ENCODE data around the gene VSIG2. TPM values are rescaled to one million over a fixed set of nuclear protein-coding genes. Genes with fewer than 3 reads are reported as not detected.
A peak's percentile ranks its signal among the peaks of the same experiment; 100 is the strongest.

VSIG2 gene
- total RNA-seq, 2 experiments from 2014 or later = not detected

DNA sequence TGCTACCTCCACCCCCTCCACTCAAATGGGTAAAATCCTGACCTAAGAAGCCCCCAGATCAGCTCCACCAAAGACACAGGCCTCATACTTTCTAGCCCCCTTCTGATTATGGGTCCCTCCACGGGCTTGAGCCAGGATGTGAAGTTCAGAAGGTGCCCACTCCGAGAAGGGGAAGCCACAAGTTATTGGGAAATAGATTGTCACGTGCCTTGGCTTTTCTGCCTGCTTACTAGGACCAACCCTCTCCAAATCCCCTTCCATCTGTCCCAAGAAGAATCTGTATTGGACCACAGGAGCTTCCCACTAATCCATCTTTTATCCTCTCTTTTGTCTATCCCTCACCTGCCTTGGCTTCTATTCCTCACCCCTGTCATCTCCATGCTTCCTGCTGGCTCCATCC is 15.3 kb downstream of the VSIG2 start:
- ATAC-seq (no peak), DNase-seq (no peak)
- no peak overlapping the region for H3K27ac Mint-ChIP-seq
- H3K9me3 Mint-ChIP-seq (ENCODE audit: insufficient read depth) = no peaks in the 10 kb centered on the region
- no peak overlapping the region for H3K4me3 Mint-ChIP-seq
- H3K4me1 Mint-ChIP-seq (ENCODE audit: low read depth) = peaks cover 14% of the 10 kb centered on the region
- H3K36me3 Mint-ChIP-seq (ENCODE audit: low read depth) = no peaks in the 10 kb centered on the region
- ChIA-PET POLR2A (no interaction called here), CTCF (interaction anchor here (1.6 kb wide), 1 partner anchor 10 kb away, joined by 4 read pairs; no protein-coding TSS in a partner anchor)
- H3K27me3 Mint-ChIP-seq (ENCODE audit: low read depth) = peaks cover 33% of the 10 kb centered on the region

DNA sequence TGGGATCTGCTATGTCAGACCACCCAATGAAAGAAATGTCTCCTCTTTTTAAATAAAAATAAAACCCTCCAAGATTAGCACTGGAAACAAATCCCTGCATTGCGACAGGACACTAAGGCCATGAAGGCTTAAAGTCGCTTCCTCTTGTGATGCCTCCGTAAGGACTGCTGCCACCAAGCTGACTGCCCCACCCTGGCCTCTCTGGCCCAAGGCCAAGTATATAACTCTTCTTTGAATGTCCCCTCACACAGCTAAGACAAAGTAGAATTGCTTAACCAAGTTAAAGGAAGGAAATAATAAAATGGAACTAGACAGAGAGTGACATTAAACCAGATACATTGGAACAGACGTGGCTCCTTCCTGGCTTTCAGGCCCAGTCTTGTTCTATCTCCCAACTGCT is 19.8 kb downstream of the VSIG2 start:
- POLR2A ChIA-PET = no interaction called here
- ATAC-seq = no peak
- peaks cover 20% of the 10 kb centered on the region for H3K27me3 Mint-ChIP-seq (ENCODE audit: low read depth)
- H3K9me3 Mint-ChIP-seq (ENCODE audit: insufficient read depth) = no peaks in the 10 kb centered on the region
- no peaks in the 10 kb centered on the region for H3K36me3 Mint-ChIP-seq (ENCODE audit: low read depth)
- no peak overlapping the region for H3K27ac Mint-ChIP-seq
- peaks cover 3% of the 10 kb centered on the region for H3K4me1 Mint-ChIP-seq (ENCODE audit: low read depth)
- DNase-seq = no peak
- H3K4me3 Mint-ChIP-seq = no peak overlapping the region
- CTCF ChIA-PET = no interaction called here

DNA sequence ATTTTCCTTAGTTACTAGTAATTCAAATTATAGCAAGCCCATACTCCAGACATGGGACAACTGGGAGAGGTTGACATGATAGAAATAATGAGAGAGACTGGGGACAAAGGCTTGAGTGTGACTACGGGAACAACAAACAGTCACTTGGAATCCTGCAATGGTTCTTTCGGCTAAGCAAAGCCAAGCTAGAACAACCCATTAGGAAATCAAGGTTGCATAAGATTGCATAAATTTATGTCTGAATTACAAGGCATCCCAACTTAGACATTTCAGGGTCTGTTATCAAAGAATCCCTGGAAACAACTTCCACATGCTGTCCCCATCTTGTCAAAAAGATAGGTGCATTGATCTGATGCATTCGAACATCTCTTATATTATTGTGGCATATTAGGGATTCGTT is 22.5 kb downstream of the VSIG2 start:
- CTCF ChIA-PET = no interaction called here

DNA sequence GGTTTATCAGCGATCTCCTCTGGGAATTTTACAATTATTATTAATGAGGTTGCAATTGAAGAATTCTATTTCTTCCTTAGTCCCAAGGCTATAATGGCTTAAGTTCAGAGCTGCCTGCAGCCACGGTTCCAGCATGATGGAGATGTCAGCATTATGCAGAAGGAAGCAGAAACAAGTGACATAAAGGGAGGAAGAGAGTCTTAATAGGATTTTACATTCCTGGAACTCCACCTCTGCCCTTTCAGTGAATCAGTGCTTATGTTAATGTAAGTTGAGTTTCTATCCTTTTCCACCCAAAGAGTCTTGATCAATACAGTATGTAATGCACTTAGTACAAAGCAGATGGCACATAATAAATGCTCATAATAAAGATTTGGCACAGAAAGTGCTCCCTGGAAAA is 23.9 kb downstream of the VSIG2 start:
- Mint-ChIP-seq H3K27ac (no peak overlapping the region), H3K27me3 (ENCODE audit: low read depth) (peaks cover 30% of the 10 kb centered on the region), H3K9me3 (ENCODE audit: insufficient read depth) (no peaks in the 10 kb centered on the region), H3K4me1 (ENCODE audit: low read depth) (peaks cover 6% of the 10 kb centered on the region), H3K36me3 (ENCODE audit: low read depth) (no peaks in the 10 kb centered on the region), H3K4me3 (no peak overlapping the region)
- DNase-seq (no peak), ATAC-seq (no peak)
- ChIA-PET CTCF (no interaction called here), POLR2A (no interaction called here)

More for the DNA sequence above, 22.5 kb downstream of the VSIG2 start:
- POLR2A ChIA-PET = no interaction called here
- Mint-ChIP-seq H3K36me3 (ENCODE audit: low read depth) (no peaks in the 10 kb centered on the region), H3K9me3 (ENCODE audit: insufficient read depth) (no peaks in the 10 kb centered on the region), H3K27ac (no peak overlapping the region), H3K4me3 (no peak overlapping the region), H3K27me3 (ENCODE audit: low read depth) (peaks cover 20% of the 10 kb centered on the region), H3K4me1 (ENCODE audit: low read depth) (peaks cover 6% of the 10 kb centered on the region)
- no peak for ATAC-seq
- no peak for DNase-seq

DNA sequence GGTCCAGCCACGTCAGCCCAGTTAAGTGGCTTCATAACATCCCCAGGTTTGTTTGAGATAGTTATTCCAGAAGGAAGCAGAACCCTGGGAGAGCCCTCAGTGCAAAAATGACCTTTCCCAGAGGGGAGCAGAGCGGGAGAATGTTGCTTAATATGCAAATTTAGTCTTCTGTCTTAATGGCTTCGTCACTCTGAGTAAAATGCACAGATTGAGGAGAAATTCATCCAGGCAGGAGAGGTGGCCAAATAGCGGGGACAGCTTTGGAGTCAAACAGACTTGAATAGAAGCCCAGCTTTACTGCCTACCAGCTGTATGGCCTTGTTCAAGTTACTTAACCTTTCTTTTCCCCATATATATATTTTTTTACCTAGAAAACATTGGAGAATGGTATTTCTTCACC is 24.6 kb downstream of the VSIG2 start:
- Mint-ChIP-seq H3K4me1 (ENCODE audit: low read depth) (peaks cover 8% of the 10 kb centered on the region), H3K4me3 (no peak overlapping the region), H3K36me3 (ENCODE audit: low read depth) (no peaks in the 10 kb centered on the region), H3K27me3 (ENCODE audit: low read depth) (peaks cover 37% of the 10 kb centered on the region), H3K9me3 (ENCODE audit: insufficient read depth) (no peaks in the 10 kb centered on the region), H3K27ac (no peak overlapping the region)
- DNase-seq = no peak
- ChIA-PET CTCF (no interaction called here), POLR2A (no interaction called here)
- no peak for ATAC-seq

DNA sequence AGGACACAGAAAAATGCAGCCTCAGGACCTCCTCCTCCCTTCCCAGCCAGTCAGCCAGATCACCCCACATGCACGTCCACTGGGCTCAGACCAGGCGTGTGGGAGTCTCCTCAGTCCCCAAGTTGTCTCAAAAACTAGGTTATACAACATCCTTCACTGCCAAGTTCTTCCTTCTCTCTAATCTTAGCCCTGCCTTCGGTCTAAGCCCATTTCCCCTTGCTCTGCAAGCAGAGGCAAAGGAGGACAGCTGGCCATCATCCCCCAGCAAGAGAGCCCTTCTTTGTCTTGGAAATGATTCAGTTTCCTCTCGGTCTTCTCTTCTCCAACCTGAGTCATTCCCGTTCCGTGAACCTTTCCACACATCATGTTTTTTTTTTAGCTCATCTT is 26.3 kb downstream of the VSIG2 start:
- Mint-ChIP-seq H3K27ac (no peak overlapping the region), H3K27me3 (ENCODE audit: low read depth) (peaks cover 48% of the 10 kb centered on the region)
- CTCF ChIA-PET = interaction anchor here (3.7 kb wide), 1 partner anchor 15 kb away, joined by 11 read pairs; no protein-coding TSS in a partner anchor

DNA sequence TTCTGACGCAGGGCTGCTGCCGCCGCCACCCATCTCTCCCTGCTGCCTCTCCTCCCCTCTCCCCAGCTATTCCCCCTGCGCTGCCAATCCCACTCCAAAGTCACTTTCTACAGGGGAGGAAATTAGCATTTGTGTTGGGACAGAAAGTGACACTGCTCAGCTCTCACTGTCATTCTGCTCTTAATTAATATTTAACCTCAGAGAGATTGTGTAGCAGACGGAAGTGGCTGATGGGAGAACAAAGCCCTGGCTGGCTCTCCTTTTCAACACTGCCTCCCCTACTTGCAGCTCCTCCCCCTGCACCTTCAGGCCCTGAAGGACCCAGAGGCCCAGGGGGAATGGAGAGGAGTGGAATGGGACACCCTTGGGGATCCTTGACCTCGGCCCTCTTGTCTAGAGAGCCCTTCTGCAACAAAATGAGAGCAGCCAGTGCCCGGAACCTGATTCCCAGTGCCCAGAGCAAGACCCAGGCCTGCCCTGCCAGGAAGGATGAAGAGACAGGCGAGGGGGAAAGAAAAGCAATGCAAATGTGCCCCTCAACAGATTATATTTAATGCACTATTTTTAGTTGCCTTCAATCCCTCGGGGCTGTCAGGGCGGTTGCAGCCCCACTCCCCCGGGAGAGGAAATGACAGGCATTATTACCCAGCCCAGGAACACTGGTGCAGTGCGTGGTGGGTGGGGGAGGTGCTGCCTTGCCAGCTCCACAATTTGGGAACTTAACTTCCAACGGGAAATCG is 26.9 kb downstream of the VSIG2 start:
- POLR2A ChIA-PET = no interaction called here
- ATAC-seq = no peak

More for the DNA sequence above, 26.3 kb downstream of the VSIG2 start:
- POLR2A ChIA-PET = no interaction called here
- no peak for ATAC-seq
- no peaks in the 10 kb centered on the region for H3K9me3 Mint-ChIP-seq (ENCODE audit: insufficient read depth)
- H3K4me1 Mint-ChIP-seq (ENCODE audit: low read depth) = peaks cover 11% of the 10 kb centered on the region
- DNase-seq = no peak
- no peaks in the 10 kb centered on the region for H3K36me3 Mint-ChIP-seq (ENCODE audit: low read depth)
- no peak overlapping the region for H3K4me3 Mint-ChIP-seq

DNA sequence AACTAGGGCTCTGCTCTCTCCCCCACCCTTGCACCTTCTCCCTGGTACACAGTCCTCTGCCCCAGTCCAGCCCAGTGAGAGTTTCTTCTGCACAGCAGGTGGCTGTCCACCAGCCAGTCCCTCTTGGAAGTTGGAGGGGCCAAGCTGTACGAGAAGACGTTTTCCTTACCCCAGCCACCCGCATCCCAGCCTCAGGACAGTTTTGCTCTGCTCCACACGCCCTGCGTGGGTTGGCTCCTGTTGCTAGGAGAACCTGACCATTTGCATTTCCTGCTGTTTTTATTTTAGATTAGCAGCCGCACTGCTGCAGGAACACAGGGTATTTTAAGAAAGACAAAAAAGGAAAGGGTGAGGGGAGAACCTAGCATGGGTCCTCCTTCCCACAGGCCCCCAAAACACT is 29.9 kb downstream of the VSIG2 start:
- peaks cover 71% of the 10 kb centered on the region for H3K27me3 Mint-ChIP-seq (ENCODE audit: low read depth)
- POLR2A ChIA-PET = no interaction called here
- H3K4me1 Mint-ChIP-seq (ENCODE audit: low read depth) = peaks cover 22% of the 10 kb centered on the region
- no peaks in the 10 kb centered on the region for H3K9me3 Mint-ChIP-seq (ENCODE audit: insufficient read depth)
- H3K36me3 Mint-ChIP-seq (ENCODE audit: low read depth) = no peaks in the 10 kb centered on the region
- H3K27ac Mint-ChIP-seq = no peak overlapping the region
- CTCF ChIA-PET = no interaction called here
- DNase-seq = no peak
- no peak for ATAC-seq
- no peak overlapping the region for H3K4me3 Mint-ChIP-seq

More for the DNA sequence above, 26.9 kb downstream of the VSIG2 start:
- no peak for DNase-seq
- Mint-ChIP-seq H3K27me3 (ENCODE audit: low read depth) (peaks cover 48% of the 10 kb centered on the region), H3K36me3 (ENCODE audit: low read depth) (no peaks in the 10 kb centered on the region), H3K27ac (no peak overlapping the region), H3K9me3 (ENCODE audit: insufficient read depth) (no peaks in the 10 kb centered on the region), H3K4me1 (ENCODE audit: low read depth) (peaks cover 11% of the 10 kb centered on the region), H3K4me3 (no peak overlapping the region)
- CTCF ChIA-PET = interaction anchor here (2.2 to 3.7 kb wide), 2 partner anchors 16 to 56 kb away, joined by 11 read pairs; no protein-coding TSS in a partner anchor

DNA sequence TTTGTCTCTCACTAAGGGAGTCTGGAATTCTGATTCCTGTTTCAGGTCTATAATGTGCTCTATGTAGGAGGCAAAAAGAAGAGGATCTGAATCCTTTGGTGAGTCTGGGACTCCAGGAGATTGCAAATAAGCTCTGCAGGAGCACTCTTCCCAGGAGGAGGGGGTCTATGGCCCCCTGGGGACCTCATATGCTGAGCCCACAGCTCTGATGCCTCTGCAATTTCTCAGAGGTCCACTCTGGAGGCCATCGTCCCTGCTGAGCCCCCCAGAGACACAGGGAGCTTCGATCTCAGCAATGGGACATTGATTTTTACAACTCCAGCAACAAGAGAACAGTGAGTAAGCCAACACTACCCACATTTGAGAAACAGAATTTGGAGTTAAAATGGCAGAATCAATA is 32.5 kb downstream of the VSIG2 start:
- ChIA-PET POLR2A (interaction anchor here (0.6 kb wide), 1 partner anchor 88 kb away, joined by 3 read pairs; no protein-coding TSS in a partner anchor), CTCF (interaction anchor here (0.7 kb wide), 2 partner anchors 27 to 1012 kb away, joined by 3 read pairs; no protein-coding TSS in a partner anchor)
- Mint-ChIP-seq H3K4me3 (no peak overlapping the region), H3K4me1 (ENCODE audit: low read depth) (peaks cover 19% of the 10 kb centered on the region), H3K36me3 (ENCODE audit: low read depth) (no peaks in the 10 kb centered on the region), H3K9me3 (ENCODE audit: insufficient read depth) (no peaks in the 10 kb centered on the region), H3K27me3 (ENCODE audit: low read depth) (peaks cover 76% of the 10 kb centered on the region), H3K27ac (no peak overlapping the region)
- DNase-seq (no peak), ATAC-seq (no peak)

DNA sequence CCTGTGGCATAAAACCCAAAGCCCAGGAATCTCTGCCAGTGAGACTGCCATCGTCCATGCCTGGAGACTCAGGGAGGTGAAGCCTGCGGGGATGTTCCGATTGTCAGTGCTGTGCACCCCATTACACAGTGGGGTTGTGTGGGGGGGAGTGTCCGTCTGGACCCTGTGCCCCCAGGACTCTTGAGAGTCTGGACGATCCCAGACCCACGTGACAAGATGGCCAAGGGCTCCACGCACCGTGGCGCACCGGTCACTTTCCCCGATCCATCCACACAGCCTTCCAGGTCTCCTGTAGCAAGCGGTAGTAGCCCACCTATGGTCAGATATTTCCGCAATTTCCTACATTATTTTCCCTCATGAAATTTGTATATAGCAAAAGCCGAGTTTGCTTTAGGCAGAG is 33.3 kb downstream of the VSIG2 start:
- peaks cover 79% of the 10 kb centered on the region for H3K27me3 Mint-ChIP-seq (ENCODE audit: low read depth)
- no peak overlapping the region for H3K27ac Mint-ChIP-seq
- CTCF ChIA-PET = no interaction called here
- H3K9me3 Mint-ChIP-seq (ENCODE audit: insufficient read depth) = no peaks in the 10 kb centered on the region
- no peak overlapping the region for H3K4me3 Mint-ChIP-seq
- DNase-seq (no peak), ATAC-seq (no peak)
- POLR2A ChIA-PET = no interaction called here
- H3K36me3 Mint-ChIP-seq (ENCODE audit: low read depth) = no peaks in the 10 kb centered on the region
- peaks cover 19% of the 10 kb centered on the region for H3K4me1 Mint-ChIP-seq (ENCODE audit: low read depth)

DNA sequence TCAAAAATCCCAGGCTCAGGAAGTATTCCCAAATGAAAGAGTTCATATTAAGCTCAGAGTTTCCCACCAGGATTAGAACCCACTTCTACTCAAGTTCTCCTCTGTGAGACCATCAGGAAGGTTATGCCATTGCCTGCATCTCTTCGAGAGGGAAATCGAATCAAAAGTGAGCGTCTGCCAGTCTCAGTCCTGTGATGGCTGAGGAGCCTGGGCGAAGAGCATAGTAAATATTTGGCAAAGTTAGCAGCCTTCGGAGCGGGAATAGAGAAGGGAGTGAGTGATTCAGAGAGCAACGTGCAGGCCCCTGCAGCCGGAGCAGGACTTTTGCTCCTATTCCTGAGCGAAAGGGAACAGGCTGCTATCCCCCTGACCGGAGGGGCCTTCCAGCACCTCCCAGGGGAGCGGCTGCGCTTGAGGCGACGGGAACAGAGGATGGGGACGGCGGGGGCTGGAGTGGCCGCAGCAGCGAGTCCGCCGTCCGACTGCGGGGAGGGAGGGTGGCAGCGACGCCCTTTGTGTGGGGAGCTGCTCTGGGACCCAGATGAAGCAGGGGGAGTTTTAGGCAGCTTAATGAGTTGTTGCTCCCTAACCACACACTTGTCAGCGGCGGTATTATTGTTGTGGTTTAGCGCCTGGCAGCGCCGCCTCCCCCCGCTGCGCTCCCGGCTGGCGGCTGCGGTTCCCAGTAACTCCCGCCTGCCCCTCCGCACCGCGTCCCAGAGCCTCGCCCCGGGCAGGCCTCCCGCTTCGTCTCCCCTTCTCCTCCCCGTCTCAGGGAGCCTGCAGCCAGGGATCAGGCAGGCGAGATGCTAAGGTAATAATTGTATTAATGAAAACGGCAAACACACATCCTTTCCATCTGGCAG is 34.0 kb downstream of the VSIG2 start:
- ChIA-PET CTCF (interaction anchor here (0.8 to 1.5 kb wide), 4 partner anchors 29 to 646 kb away, joined by 3 to 4 read pairs (median 4); no protein-coding TSS in a partner anchor), POLR2A (no interaction called here)
- no peak overlapping the region for H3K27ac Mint-ChIP-seq
- ATAC-seq (peak; percentile 64), DNase-seq (no peak)
- peaks cover 72% of the 10 kb centered on the region for H3K27me3 Mint-ChIP-seq (ENCODE audit: low read depth)
- no peaks in the 10 kb centered on the region for H3K9me3 Mint-ChIP-seq (ENCODE audit: insufficient read depth)
- peaks cover 19% of the 10 kb centered on the region for H3K4me1 Mint-ChIP-seq (ENCODE audit: low read depth)
- peak overlapping the region; percentile 12 for H3K4me3 Mint-ChIP-seq
- H3K36me3 Mint-ChIP-seq (ENCODE audit: low read depth) = no peaks in the 10 kb centered on the region

DNA sequence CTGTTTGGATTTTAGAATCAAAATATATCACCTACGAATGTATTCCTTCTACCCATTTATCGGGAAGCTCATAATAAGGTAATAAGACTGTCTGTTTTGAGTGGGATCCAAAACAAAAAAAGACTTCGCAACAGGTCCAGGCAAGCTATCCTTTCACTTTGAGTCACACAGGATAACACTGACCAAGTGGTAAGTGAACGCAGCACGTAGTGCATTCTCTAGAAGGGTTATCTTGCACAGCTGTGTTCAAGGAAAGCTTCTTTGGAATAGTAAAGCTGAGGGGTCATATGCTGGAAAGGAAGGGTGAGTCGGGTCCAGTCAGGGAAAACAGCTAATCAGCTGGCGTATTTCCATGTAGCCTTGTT is 34.7 kb downstream of the VSIG2 start:
- peaks cover 16% of the 10 kb centered on the region for H3K4me1 Mint-ChIP-seq (ENCODE audit: low read depth)
- H3K9me3 Mint-ChIP-seq (ENCODE audit: insufficient read depth) = no peaks in the 10 kb centered on the region
- no peaks in the 10 kb centered on the region for H3K36me3 Mint-ChIP-seq (ENCODE audit: low read depth)
- no peak overlapping the region for H3K4me3 Mint-ChIP-seq
- POLR2A ChIA-PET = no interaction called here
- H3K27me3 Mint-ChIP-seq (ENCODE audit: low read depth) = peaks cover 66% of the 10 kb centered on the region
- DNase-seq (no peak), ATAC-seq (no peak)
- CTCF ChIA-PET = interaction anchor here (0.8 to 1.5 kb wide), 4 partner anchors 28 to 646 kb away, joined by 3 to 4 read pairs (median 4); no protein-coding TSS in a partner anchor
- no peak overlapping the region for H3K27ac Mint-ChIP-seq

Data from activated CD8-positive, alpha-beta T cell treated with anti-CD3 and anti-CD28 coated beads, Interleukin-2, amount 10 ng/mL, durations not matched to agents 7 days and 5 days (primary cell).